Stimulated activated CD8-positive, alpha-beta memory T cell treated with anti-CD3 and anti-CD28 coated beads, Interleukin-7, amount 100 ng/mL, for 48 hours (primary cell): ENCODE results near the gene NTS.

Experiments
- DNase-seq, 2 donors: peaks; one replicate each; pipeline ENCODE4 v3.0.0-alpha.2; 2020; ENCODE audit warnings: low read depth in 1 of 2; ENCODE audit errors: extremely low read depth in 1 of 2

The NTS gene

GRCh38 chr12:85874031-85874461, at the start of gene NTS:
NTS (plus strand) TSS chr12:85874295; CDS start chr12:85874404, 109 bp downstream.
- no peak for DNase-seq

- DNase-seq: no peak
Observed at GRCh38 chr12:85825746-85826145, 48.3 kb upstream of the NTS start.

GRCh38 chr12:85828576-85828975, 45.5 kb upstream of the NTS start:
- DNase-seq: no peak

GRCh38 chr12:85829391-85829790, 44.7 kb upstream of the NTS start:
- DNase-seq: no peak

GRCh38 chr12:85831327-85831990, 42.6 kb upstream of the NTS start:
- no peak for DNase-seq

- DNase-seq: no peak
Observed at GRCh38 chr12:85833579-85833978, 40.5 kb upstream of the NTS start.

- DNase-seq: no peak
Observed at GRCh38 chr12:85834378-85834777, 39.7 kb upstream of the NTS start.

- DNase-seq: no peak
Observed at GRCh38 chr12:85835426-85836196, 38.5 kb upstream of the NTS start.

- DNase-seq: no peak
Observed at GRCh38 chr12:85836197-85837090, 37.7 kb upstream of the NTS start, which contains the start of gene RASSF9. RASSF9 (minus strand) TSS chr12:85836409; CDS start chr12:85836201, 208 bp downstream.

- DNase-seq: no peak
Observed at GRCh38 chr12:85843606-85844310, 30.3 kb upstream of the NTS start.

GRCh38 chr12:85849344-85849743, 24.8 kb upstream of the NTS start:
- DNase-seq: no peak

GRCh38 chr12:85855305-85855704, 18.8 kb upstream of the NTS start:
- no peak for DNase-seq

- DNase-seq: no peak
Observed at GRCh38 chr12:85856966-85857365, 17.1 kb upstream of the NTS start.

GRCh38 chr12:85865890-85866289, 8.2 kb upstream of the NTS start:
- DNase-seq: no peak

GRCh38 chr12:85866986-85867776, 6.9 kb upstream of the NTS start:
- DNase-seq: no peak

- DNase-seq: no peak
Observed at GRCh38 chr12:85872497-85873091, 1.5 kb upstream of the NTS start.

GRCh38 chr12:85877459-85877858, 3.4 kb downstream of the NTS start:
- no peak for DNase-seq

GRCh38 chr12:85883763-85884162, 9.7 kb downstream of the NTS start:
- no peak for DNase-seq

GRCh38 chr12:85894653-85895052, 20.6 kb downstream of the NTS start:
- DNase-seq: no peak
